Ovary (tissue), 3 donors: ENCODE data around the gene DNAJB4.

ENCODE experiments used
- EP300 ChIP-seq: sonication (generic); formaldehyde crosslinking; IDR thresholded peaks from one replicate; pipeline ENCODE4 v1.6.1; 2017; ENCODE audit warnings: antibody characterized with exemption
- POLR2A ChIP-seq: fragments of 450-650 bp; IDR thresholded peaks from one replicate; pipeline ENCODE4 v1.6.1; 2017; ENCODE audit warnings: antibody characterized with exemption, mild to moderate bottlenecking, moderate library complexity
- TF ChIP-seq, protein P1 (sequence below), 3 donors: fragments of 450-650 bp in 2 of 3; fragments of 200-600 bp in 1 of 3; IDR thresholded peaks; one replicate each; pipeline versions ENCODE4 v1.5.1 to v1.8.0; 2016 to 2022; ENCODE audit warnings: antibody characterized with exemption in 3 of 3, mild to moderate bottlenecking in 1 of 3
- donor health status: DM: no; HTN: no; CAD: no.

DNA sequence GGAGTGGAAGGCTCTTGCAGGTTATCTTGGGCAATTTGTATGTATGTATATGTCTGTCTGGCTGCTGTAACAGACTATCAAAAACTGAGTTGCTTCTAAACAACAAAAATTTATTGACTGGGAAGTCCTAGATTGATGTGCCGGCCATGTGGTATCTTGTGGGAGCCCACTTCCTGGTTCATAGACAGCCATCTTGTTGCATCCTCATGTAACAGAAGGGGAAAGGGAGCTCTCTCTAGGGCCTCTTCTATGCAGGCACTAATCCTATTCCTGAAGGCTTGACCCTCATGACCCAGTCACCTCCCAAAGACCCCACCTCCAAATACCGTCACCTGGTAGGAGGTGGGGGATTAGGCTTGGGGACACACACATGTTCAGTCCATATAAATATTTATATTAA lies 50.2 kb downstream of the DNAJB4 start:
- TF ChIP-seq, protein P1, sequence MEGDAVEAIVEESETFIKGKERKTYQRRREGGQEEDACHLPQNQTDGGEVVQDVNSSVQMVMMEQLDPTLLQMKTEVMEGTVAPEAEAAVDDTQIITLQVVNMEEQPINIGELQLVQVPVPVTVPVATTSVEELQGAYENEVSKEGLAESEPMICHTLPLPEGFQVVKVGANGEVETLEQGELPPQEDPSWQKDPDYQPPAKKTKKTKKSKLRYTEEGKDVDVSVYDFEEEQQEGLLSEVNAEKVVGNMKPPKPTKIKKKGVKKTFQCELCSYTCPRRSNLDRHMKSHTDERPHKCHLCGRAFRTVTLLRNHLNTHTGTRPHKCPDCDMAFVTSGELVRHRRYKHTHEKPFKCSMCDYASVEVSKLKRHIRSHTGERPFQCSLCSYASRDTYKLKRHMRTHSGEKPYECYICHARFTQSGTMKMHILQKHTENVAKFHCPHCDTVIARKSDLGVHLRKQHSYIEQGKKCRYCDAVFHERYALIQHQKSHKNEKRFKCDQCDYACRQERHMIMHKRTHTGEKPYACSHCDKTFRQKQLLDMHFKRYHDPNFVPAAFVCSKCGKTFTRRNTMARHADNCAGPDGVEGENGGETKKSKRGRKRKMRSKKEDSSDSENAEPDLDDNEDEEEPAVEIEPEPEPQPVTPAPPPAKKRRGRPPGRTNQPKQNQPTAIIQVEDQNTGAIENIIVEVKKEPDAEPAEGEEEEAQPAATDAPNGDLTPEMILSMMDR (IDR thresholded peaks at IDR 0.05): no peak
- TF ChIP-seq POLR2A: no peak
- TF ChIP-seq EP300: no peak
